Activated CD8-positive, alpha-beta memory T cell treated with anti-CD3 and anti-CD28 coated beads, Interleukin-2, amount 50 U/mL, for 24 hours (primary cell): ENCODE results near the gene ZNF597.

Experiments used
- DNase-seq: peaks from one replicate; pipeline ENCODE4 v3.0.0-alpha.2; 2020; ENCODE audit errors: extremely low read depth

The ZNF597 gene

DNA sequence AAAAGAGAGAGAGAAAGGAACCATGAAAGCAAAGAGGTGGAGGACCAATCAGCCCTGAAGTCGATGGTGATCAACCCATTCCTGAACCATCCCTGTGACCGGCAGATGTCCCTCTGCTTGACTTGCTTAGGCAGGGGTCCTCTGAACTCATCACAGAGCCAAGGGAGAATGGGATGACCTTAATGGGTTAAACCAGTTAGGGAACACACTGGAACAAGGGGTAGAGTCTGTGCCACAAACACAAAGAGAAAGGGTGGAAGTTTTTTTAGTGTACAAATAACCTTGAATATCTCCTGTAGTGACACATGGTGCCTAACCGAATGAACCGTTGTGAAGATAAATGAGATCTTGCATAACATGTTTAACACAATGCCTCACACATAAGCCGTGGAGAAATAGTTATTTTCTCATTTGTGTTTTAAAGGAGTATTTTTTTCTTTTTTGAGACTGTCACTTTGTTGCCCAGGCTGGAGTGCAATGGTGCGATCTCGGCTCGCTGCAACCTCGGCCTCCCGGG lies 11.4 kb upstream of the ZNF597 start:
- DNase-seq: no peak

DNA sequence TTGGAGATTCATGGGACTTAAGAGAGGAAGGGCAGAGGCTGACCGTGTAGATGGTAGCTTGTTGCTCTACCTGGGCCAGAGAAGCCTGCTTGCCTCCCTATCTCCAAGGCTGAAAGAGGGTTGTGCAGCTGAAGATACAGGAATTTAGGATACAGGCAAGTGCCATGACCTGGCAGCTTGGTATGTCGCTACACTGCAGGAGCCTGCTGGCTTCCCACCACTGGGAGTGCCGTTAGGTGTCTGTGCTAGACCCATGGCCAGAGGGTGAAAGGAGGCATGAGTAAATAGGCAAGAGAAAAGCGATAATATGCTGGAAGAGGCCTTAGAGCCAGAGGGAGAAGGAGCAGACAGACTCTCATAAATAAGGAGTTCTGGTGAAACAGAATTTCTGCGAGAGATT lies 10.8 kb upstream of the ZNF597 start:
- no peak for DNase-seq

DNA sequence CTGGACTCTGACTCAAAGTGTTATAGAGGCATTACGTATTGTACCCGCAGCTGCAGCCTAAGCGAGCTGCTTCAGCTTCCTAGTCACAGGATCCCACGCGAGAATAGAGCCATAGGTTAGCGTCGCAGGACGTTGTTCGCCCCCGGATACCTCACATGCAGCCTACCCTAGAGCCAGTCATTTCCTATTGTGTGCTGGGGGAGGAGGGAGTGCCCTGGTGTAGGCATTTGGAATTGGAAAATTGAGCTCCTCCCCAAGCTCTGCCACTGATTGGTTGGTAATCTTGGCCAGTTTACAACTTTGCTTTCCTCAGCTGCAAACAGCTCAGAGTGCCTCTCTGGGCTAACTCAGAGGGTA lies 706 bp upstream of the ZNF597 start:
- DNase-seq: no peak

DNA sequence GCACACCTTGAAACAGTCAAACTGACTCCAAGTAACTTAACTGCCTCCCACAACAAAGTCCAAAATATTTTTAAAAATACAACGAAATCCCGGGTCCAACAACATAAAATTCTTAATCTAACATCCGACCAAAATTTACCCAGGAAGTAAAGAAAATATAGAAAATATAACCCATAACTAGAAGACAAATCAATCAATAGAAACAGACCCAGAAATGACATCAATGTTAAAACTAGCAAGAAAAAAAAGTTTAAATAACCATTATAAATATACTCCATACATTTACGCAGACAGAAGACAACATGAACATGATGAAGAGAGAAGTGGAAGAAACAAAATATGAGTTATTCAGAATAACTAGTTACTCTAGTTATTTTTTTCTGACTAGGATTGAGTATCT lies 3.7 kb downstream of the ZNF597 start:
- no peak for DNase-seq

DNA sequence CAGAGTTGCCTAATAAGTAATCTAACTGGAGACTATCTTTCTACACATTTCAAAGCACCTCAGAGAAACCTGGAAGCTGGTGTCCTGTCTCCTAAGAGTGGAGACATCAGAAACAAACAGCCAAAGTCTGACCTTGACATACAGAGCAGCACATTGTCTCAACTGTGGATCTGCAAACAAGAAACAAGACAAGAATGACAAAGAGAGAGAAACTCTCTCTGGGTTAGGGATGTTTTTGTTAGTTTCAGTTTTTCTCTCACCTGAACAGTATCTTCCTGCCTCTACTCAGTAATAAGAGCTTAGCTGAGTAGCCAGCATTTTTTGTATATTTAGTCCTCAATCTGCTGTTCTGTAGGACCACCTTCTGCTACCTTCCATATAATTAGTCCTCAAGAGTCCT lies 8.9 kb downstream of the ZNF597 start:
- DNase-seq: no peak

DNA sequence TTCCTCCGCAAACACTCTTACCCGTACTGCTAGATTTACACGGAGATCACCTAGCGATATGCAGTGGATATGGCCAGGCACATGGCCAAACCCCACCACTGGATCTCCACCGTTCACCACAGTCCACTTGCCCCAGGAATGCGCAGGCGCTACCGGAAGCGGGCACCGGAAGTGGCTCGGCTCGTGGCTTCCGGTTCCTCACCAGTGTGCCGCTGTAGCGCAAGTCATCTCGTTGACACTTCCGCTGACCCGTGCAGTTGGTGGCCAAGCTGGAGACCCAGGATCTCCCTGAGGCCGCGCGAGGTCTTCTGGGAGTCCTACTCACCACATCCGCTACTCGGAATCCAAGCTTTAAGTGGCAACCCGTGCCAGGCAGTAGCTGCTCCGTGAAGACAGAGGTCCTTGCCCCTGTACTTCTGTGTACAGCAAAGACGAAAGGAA lies 11.5 kb downstream of the ZNF597 start:
- DNase-seq: no peak

DNA sequence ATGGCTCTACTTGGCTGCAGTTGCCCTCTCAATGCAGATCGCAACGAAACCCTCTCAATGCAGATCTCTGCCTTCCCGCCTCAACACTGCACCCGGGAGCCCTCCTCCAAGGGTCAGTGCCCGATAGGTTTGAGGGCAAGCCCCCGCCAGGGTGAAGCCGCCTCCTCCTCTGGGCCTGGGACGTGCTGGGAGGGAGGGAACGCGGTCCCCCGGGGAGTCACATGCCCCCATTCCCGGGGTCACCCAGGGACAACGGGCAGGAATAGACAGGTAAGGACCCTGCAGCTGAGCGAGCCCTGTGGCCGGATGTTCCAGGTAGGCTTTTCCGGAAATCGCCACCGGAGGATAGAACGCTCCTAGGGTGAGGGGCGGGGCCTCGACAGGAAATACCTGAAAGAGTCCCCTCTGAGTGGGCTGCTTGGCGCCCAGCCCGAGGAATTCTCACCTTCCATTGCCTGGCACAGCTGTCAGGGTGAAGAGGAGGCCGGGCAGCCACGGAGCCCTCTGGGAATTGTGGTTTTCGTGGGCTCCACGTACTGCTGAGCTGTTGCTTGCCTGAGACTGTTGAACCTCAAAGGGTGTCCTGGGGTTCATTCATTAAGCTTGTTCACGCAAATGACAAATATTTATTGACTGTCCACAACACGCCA lies 29.4 kb downstream of the ZNF597 start:
- DNase-seq: no peak

DNA sequence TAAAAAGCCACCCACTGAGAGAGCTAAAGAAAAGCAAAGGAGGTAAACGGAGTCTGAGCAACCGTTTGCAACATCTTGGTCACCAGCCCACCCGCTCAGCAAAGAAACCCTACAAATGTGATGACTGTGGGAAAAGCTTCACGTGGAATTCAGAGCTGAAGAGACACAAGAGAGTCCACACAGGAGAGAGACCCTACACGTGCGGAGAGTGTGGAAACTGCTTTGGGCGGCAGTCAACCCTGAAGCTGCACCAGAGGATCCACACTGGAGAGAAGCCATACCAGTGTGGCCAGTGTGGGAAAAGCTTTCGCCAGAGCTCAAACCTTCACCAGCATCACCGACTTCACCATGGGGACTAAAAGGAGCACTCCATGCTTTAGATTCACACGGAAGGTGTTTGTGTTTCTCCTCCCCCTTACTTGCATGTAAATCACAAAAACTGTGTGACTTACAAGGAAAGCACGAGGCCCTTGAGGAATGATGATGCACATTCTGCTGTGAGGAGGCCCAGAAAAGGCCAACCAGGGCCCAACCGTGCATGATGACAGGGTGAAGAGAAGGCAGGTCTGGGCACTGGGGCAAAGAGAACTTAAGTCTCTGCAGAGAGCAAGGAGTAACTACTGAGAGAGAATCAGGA lies 34.6 kb downstream of the ZNF597 start:
- DNase-seq: no peak

DNA sequence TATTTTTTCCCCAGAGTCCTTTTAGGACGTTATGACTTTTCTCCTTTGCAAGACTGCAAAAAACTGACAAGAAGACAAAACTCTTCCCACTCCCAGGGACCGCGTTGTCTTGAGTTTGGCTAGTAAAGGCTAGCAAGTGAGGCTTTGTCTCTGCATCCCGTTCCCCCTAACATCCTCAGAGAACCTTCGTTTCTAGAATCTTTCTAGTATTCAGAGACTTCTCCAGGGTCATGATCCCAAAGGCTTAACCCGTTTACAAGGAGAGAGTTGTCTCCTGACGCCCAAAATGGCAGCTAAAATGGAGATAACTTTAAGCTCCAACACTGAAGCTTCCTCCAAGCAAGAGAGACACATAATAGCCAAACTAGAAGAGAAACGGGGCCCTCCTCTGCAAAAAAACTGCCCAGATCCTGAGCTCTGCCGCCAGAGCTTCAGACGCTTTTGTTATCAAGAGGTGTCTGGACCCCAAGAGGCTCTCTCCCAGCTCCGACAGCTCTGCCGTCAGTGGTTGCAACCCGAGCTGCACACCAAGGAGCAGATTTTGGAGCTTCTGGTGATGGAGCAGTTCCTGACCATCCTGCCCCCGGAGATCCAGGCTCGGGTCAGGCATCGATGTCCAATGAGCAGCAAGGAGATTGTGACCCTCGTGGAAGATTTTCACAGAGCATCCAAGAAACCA lies 41.4 kb downstream of the ZNF597 start:
- no peak for DNase-seq

DNA sequence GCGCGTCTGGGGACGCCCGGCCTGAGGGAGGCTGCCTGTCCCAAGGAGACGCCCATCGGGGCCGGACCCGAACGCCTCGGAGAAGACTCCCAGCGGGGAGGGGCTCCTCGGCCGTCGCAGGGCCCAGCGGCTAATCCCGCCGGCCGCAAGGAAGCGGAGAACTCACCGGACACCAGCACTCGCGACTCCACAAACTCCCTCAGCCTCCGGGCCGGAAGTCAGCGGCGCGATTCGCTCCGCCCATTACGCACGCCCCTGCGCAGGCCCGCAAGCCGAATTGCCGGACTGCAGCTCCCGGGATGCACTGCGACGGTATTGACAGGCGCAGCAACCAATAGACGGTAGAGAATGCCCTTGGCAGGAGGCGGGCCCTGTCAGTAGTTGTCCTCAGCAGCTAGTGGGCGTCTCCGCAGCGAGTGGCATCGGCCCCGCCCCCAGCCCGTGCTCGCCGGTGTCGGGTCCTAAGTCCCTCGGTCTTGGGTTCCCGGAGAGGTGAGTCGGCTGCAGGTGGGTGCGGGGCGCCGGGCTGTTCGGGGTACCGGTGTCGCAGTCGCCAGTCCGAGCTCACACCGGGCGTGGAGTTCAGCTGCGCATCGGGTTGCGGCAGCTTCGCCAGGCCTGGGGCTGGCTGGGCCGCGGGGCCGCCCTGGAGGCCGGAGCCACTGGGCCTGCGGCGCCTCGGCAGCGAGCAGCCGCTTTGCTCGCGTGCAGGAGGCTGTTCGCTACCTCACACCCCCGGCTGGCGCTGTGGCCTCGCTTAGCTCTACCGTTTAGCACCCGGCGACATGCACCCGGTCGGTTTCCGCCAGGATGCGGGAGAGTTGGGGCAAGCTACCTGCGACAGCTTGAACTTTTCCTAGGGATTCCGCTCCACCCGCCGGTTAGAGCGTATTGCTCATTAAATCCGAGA lies 42.3 kb downstream of the ZNF597 start, which contains the start of the genes ZNF174 and ZSCAN32:
Gene ZNF174 (plus strand): TSS at position 437 of the 910 bp plus-strand sequence. CDS start 790 bp downstream, outside the sequence.
Gene ZSCAN32 (minus strand): TSS at position 226 of the 910 bp plus-strand sequence. CDS start 3,447 bp downstream, outside the sequence.
- DNase-seq: peak; percentile 99

DNA sequence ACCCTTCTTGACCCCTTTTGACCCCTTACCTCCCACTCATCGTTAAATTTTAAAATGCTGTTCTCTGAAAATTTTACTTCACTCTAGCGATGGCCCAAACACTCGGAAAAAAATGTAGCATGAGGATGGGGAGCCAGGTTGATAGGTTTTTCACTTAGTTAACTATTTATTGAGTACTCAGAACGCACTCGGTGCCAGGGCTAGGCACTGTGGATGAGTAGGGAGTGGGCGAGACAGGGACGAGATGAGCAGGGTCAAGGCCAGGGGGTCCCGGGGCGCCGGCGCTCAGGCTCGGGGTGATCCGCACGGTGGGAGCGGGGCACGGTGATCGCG lies 42.9 kb downstream of the ZNF597 start:
- no peak for DNase-seq

DNA sequence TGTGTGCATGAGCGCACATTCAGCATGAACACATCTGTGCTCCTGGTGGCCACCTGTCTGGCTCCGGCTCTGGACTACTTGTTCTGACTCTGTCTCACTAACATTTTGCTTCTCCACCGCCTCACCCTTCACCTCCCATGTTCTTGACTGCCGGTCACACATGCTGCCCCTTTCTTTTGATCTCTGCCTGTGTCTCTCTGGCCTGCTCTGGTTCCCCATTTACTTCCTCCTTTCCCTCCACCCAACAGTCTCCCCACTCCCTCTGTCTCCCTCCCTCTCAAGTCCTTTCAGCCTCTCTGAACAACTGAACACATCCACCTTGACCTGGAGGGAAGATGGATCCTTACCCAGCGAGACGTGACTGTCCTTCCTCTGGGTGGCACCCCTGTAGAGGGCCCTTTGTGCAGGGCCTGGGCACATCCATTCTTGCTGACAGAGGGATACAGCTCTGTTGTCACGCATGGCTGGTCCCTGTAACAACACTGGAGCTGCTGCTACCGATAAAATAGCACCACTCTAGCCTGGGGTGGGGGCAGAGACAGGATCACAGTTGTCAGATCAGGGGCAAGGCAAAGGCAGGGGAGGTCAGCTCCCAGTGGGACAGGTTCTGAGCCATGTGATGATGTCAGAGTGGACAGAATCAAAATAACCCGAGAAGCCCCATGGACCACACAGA lies 53.5 kb downstream of the ZNF597 start:
- no peak for DNase-seq

DNA sequence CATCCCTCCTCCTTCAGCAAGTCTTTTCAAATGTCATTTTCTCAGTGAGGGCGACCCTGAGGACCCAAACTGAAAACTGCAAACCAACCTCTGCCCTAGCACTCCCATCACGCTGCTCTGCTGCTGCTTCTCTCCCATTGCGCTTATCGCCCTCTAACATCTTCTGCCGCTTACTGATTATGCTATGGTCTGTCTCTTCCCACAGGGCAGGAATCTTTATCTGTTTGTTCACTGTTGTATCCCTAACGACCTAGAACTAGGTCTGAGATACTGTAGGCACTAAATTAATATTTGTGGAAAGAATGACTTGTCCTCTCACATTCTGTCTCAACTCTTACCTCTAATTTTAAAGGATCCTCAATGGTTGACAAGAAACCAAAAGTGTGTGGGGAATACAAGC lies 55.0 kb downstream of the ZNF597 start:
- DNase-seq: no peak

DNA sequence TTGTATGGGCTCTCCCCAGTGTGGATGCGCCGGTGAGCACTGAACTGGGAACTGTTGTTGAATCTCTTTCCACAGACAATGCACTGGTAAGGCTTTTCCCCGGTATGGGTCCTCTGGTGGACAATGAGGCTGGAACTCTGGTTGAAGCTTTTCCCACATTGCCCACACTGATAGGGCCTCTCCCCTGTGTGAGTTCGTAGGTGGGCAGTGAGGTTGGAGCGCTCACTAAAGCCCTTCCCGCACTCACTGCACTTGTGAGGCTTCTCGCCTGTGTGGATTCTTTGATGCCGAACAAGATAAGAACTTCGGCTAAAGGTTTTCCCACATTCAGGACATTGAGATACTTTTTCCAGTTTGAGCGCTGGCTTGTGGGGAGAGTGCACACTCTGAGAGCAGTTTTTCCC lies 60.3 kb downstream of the ZNF597 start:
- DNase-seq: no peak
